T-helper 1 cell treated with Interleukin-12 subunit alpha and Interleukin-12 subunit beta and Interleukin-4 antibody, amounts not matched to agents 30 ng/mL and 1 ng/mL, for 36 hours (primary cell): ENCODE measurements around the gene GOLPH3L. TPM values are rescaled to one million over a fixed set of nuclear protein-coding genes. Genes with fewer than 3 reads are reported as not detected.
"Not testable (repeated sequence)": the region's sequence is repeated elsewhere in the genome, so short reads cannot be mapped to it uniquely, and the experiment has no call there.

Experiments
- intact Hi-C: fragments of 100-400 bp; cut with micrococcal nuclease; formaldehyde crosslinking; loops from one replicate; pipeline ENCODE4 v1.15.1; 2024
- total RNA-seq: library from RNA; stranded (reverse); gene quantifications from 2 replicates; pipeline ENCODE4 v1.2.3, GENCODE V29; 2022

GOLPH3L gene
- 19.3 and 24.7 TPM in 2 replicates for total RNA-seq

DNA sequence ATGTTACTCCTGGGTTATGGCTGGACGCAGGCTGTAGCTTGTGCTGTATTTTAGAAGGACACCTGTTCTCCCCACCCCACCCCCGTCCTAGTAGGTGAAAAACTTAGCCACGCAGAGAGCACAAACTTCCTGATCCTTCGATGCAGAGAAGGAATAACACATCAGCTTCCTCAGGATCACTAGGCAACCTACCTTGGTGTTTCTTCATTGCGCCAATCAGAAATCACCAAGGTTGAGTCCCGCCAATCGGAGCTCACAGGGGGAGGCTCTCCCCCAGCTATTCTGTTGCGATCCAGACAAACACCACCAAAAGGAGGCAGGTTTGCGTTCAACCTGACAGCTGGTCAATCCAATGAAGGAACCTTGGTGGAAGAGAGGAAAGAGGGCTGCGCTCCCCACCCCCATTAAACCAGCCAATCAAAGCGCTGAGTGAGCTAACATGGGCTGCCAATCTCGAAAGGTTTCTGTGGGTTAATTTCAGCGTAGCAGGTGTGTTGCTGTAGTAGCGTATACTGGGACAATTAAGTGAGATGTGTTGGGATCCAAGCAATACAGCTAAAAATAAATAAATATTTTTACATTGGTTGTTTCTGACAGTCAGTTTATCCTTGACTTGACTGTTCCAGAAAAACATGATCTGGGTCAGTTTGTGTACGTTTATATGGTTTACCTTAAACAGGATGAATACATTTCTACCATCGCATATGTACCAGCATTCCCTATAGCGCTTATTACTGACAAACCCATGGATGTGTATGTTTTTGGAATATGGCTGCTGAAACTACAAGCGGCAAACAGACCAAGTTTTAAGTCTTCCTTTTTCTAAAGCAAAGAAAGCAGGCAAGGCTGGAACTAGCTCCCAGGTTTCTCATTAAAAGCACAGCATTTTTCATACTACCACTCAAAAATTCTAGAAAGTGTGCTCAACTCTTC, at the start of gene GOLPH3L:
TSS of gene GOLPH3L (minus strand) at position 160 of the 933 bp plus-strand sequence. CDS start 2,316 bp downstream, outside the sequence.
- intact Hi-C loops: loop anchor here (1.0 to 5.0 kb wide), 14 partner anchors 68 to 560 kb away; partner anchors contain the start of genes ARNT, CDC42SE1, CTSS and ENSA

DNA sequence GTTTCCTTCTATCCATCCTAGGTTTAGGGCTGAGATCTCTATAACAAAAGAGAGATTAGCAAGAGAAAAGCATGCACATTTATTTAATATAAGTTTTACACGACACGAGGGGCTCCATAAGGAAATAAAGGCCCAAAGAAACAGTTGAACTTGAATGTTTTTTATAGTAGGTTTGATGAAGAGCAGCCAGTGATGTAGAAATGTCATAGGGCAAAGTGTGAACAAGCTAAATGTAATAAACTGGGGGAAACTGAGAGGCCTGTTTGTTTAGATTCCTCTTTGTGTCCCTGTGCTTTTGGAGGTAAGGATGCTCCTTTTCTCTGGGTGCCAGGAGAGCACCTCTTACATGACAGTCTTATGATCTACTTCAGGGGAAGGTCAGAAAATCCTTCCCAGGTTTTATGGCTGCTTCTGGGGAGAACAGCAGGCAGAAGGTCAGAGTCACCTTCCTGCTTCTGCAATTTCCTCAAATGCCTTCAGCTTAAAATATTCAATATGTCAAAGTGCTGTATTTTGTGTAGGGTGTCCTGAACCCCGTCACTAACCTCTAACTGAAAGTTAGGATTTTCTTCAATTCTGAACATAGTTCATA, 33.3 kb upstream of the GOLPH3L start:
- intact Hi-C loops: no loop called here

DNA sequence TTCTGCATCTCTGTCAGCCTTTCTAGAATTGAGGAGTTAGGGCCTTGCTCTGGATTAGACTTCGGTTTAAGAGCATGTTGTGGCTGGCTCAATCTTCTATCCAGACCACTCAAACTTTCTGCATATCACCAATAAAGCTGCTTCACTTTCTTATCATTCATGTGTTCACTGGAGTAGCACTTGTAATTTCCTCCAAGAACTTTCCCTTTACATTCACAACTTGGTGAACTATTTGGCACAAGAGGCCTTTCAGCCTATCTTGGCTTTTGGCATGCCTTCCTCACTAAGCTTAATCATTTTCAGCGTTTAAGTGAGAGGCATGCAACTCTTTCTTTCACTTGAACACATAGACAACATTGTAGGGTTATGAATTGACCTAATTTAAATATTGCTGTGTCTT, 27.4 kb upstream of the GOLPH3L start:
- intact Hi-C loops: no loop called here

DNA sequence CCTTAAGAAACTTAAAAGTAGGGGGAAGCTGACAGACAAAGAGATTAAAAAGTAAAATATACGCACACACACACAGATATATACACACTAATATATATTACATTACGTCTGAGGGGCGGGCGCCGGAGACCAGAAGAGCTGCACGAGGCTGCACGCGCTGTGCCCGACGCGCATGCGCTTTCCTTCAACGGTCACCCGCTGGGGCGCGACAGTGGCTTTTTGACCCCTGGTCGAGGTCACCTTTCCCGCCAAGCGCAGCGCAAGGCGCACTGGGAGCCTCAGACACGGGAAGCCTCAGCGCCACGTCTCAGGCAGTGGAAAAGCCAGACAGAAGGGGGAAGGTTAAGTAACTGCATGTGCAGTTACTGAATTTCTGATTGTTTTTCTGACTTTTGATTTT, 23.7 kb upstream of the GOLPH3L start, which contains the start of gene HORMAD1:
TSS of gene HORMAD1 (minus strand) at position 193 of the 400 bp plus-strand sequence. CDS start 1,390 bp downstream, outside the sequence.
- intact Hi-C loops: no loop called here

DNA sequence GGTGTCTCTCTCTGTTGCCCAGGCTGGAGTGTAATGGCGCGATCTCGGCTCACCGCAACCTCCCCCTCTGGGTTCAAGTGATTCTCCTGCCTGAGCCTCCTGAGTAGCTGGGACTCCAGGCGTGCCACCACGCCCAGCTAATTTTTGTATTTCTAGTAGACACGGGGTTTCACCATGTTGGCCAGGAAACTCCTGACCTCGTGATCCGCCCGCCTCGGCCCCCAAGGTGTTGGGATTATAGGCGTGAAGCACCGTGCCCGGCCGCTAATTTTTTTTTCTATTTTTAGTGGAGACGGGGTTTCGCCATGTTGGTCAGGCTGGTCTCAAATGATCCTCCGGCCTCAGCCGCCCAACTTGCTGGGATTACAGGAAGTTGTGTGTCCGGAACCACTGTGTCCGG, 23.1 kb upstream of the GOLPH3L start:
- intact Hi-C loops: no loop called here

DNA sequence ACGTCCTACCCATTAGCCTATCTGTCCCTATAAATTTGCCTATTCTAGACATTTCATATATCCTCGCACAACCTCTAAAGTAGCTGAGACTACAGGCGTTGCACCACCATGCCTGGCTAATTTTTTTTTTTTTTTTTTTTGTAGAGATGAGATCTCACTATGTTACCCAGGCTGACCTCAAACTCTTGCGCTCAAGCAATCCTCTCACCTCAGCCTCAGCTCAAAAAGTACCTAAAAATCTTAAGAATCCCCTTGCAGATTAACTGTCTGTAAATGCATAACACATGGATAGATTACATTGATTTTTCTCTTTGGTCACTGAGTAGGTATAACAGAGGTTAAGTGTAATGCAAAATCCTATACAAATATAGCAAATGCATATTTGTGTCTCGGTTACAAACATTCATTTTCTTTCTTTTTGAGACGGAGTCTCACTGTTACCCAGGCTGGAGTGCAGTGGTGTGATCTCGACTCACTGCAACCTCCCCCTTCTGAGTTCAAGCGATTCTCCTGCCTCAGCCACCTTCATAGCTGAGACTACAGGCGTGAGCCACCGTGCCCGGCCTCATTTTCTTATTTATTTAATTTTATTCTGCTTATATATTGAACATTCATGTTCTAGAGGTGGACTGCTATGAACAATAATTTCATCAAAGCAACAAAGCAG, 21.4 kb upstream of the GOLPH3L start:
- intact Hi-C loops: no loop called here

DNA sequence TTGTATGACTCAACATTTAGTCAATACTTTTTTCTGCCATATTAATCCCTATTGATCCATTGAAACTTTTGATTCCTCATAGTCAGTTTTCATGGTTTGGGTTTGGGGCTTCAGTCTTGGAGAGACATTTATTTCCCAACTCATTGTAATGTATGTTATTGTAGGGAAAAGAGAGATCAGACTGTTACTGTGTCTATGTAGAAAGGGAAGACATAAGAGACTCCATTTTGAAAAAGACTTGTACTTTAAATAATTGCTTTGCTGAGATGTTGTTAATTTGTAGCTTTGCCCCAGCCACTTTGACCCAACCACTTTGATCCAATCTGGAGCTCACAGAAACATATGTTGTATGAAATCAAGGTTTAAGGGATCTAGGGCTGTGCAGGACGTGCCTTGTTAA, 12.1 kb upstream of the GOLPH3L start:
- intact Hi-C loops: not testable (repeated sequence)

DNA sequence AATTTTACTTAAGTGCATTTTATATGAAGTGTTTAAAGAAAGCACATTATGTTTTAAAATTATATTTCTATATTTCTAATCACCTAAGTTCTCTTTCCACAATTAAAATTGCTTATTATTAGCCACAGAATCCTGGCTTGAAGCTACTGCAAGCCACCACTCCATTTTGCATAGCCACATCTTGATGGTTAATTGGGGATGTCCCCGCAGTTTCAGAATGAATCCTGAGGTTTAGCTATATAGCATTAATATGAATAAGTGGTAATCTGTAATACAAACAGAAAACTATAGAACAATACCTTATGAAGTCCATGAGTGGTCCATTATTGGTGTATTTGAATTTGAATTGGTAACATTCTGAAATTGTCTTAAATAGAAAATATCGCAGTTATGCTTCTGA, 11.6 kb upstream of the GOLPH3L start:
- intact Hi-C loops: no loop called here

DNA sequence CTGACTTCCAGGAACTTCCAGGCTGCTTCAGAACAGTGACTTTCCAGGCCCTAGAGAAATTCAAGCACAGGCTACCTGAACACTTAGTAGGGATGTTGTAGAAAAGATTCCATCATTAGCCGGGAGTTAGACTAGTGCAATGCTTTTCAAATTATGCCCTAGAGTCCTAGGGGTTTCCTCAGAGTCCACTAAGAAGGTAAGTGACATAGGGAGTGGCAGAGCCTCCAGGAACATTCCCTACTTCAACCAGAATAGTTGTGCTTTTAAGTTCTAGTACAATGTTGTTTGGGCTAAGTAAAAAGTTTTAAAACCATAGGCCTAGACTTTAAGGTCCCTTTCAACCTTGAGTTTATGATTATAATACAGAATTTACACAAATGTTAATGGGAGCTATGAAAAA, 9.1 kb upstream of the GOLPH3L start:
- intact Hi-C loops: no loop called here

DNA sequence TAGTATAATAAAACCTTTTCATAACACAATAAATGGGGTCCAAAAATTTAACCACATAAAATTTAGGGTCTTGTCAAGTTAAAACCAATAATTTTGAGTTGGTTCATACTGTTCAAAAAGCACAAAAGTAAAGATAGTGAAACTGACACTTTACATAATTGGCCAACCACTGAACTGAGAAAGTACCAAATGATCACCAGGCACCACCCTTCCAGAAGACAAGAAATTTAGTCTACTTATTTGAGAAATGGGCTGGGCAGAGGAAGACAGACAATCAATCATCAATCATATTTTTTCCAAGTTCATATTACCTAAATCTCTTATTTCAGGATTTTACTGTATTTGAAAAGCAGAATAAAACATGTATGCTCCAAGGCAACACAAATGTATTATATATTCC, 6.5 kb upstream of the GOLPH3L start:
- intact Hi-C loops: no loop called here

DNA sequence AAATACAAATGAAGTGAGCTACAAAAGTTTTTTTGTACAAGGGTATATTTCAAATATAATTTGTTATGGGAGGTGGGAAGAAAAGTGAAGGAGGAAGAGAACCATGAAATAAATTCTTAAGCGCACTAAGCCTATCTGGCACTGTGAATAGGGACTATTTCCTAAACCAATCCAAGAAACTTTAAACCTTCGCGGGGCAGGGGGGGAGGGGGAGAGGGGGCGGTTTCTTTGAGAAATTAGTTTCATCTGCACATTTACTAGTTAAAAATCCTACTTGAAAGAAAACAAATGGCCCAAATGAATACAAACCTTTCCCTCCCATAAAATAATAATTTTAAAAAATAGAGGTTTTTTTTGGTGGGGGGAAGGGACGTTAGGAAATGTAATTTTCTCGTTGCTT, 364 bp downstream of the GOLPH3L start:
- intact Hi-C loops: loop anchor here (2.0 to 5.0 kb wide), 5 partner anchors 84 to 561 kb away; partner anchors contain the start of genes CDC42SE1, PRUNE1 and RPRD2

DNA sequence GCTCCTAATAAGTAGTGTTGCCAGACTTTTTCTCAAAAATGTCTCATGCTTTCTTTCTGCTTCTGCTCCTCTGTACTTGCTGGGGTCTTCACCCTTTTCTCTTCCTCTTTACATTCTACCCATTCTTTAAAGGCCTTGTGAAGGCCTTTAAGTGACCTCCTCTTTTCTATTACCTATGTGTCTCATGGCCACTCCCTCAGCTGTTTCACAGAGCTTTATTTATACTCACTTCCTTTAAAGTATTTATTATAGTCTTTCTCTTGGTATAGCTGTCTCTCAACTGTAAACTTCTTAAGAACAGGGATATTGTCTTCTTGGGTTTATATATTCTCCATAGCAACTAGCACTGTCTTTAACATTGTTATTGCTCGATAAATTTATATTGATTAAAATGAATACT, 792 bp downstream of the GOLPH3L start:
- intact Hi-C loops: loop anchor here (2.0 to 5.0 kb wide), 5 partner anchors 84 to 561 kb away; partner anchors contain the start of genes CDC42SE1, PRUNE1 and RPRD2

DNA sequence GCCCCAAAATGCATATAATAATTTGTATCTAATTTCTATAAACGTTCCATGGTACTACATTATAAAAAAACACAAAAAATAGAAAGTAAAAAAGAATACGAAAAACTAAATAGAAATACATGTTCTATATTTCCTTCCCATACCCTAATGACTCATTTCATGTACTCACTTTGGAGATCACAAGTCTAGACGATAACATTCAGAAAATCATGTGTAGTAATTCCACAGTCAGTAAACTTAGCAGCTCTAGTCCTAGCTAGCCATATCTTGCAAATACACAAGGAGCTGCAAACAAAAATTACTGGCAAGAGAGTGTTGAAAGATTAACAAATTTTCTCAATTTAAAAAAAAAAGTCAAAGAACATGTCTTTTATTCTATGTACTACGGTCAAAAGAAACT, 1.4 kb downstream of the GOLPH3L start:
- intact Hi-C loops: loop anchor here (5.0 kb wide), 4 partner anchors 83 to 562 kb away; partner anchors contain the start of genes CDC42SE1 and RPRD2

DNA sequence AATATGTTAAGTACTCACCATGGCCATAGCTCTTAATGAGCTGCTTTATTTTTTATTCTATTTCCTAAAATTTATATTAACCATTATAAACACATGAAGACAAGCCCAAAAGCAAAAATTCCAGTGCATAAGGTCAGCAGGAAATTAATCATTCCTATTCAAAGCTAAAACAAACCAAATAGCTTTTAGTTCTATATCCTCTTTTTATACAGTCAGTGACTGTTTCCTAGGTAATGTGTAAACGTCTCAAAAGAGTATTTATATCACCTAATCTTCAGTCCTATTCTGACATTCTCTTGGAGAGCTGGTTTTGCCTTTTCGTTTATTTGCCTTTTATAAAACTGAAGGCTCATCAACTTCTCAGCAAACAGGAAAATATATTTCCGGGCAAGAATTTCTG, 4.2 kb downstream of the GOLPH3L start:
- intact Hi-C loops: no loop called here

DNA sequence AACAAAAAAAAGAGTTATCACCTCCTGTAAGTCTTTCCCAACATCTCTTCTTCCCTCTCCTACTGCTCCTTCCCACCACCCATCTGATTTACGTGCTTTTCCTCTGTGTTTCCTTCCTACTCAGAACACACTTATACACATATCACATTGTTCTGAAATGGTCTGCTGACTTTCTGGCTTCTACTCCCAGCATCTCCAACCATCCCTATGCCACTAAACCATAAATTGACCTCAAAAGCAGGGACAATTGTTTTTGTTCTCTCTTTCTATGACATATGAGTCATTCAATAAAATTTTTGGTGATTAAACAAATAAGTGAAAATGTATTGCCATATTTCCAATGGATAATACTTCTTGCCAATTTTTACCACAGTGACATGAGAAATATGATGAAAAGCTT, 8.2 kb downstream of the GOLPH3L start:
- intact Hi-C loops: no loop called here

DNA sequence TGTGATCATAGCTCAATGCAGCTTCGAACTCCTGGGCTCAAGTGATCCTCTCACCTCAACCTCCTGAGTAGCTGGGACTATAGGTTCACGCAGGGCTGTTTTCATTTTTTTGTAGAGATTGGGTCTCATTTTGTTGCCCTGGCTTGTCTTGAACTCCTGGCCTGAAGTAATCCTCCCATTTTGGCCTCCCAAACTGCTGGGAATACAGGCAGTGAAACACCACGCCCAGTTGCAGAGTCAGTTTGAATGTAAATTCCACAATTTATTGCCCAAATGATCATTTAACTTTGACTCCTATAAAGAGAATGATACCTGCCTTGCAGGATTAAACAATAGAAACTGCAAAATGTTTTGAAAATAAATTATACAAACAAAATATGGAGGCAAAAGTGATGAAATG, 10.7 kb downstream of the GOLPH3L start:
- intact Hi-C loops: no loop called here

DNA sequence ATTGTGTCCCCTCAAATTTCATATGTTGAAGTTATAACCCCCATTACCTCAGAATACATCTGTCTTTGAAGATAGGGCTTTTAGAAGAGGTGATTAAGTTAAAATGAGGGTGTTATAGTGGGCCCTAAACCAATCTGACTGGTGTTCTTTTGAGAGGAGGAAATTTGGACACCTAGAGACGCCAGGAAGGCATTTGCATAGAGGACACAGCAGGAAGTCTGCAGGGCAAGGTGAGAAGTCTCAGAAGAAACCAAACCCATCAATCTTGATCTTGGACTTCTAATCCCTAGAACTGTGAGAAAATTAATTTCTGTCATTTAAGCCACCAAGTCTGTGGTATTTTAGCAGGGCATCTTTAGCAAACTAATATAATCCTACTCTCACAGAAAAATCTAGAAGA, 13.0 kb downstream of the GOLPH3L start:
- intact Hi-C loops: no loop called here

DNA sequence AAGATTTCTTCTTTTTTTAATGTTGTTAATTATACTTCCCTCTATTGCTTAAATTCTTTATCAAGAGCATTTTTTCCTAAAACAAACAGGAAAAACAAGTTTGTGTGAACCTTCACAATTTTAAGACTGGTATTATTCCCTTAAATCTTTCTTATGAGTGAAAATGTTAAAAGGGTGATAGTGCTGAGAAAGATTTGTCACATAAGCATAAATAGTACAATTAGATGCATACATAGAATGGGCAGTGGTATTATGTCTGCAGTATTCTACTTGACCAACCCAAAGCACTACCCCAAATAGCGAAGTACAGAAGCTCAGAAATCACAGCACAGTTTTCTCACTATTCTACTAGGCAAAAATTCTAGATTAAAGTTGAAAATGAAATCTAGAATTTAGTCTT, 18.0 kb downstream of the GOLPH3L start:
- intact Hi-C loops: no loop called here

DNA sequence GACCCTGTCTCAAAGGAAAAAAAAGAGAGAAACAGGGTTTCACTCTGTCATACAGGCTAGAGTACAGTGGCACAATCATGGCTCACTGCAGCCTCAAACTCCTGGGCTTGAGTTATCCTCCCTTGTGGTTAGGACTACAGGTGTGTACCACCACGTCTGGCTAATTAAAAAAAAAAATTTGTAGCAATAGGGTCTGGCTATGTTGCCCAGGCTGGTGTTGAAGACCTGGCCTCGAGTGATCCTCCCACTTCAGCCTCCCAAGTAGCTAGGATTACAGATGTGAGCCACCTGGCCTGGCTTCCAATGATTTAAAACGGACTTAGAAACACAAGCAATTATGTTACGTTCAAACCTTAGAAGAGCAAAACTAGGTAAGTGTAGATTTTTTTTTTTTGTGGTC, 22.1 kb downstream of the GOLPH3L start:
- intact Hi-C loops: no loop called here

DNA sequence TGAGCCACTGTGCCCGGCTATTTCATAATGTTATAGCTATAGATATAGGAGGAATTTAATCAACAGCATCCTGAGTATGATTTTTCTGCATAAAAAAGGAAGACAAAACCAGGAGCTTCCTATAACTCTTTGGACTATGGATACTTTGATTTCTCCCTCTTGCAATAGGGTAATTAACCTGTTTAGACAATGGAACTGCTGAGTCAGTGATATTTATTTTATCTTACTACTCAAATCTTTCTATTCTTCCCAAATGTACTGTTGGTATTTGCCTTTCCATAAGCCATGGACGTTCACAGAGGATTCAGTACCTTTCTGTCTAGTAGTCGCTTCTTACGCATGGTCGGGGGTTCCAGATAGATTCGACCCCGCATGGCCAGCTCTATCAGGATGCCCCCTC, 33.6 kb downstream of the GOLPH3L start:
- intact Hi-C loops: no loop called here

DNA sequence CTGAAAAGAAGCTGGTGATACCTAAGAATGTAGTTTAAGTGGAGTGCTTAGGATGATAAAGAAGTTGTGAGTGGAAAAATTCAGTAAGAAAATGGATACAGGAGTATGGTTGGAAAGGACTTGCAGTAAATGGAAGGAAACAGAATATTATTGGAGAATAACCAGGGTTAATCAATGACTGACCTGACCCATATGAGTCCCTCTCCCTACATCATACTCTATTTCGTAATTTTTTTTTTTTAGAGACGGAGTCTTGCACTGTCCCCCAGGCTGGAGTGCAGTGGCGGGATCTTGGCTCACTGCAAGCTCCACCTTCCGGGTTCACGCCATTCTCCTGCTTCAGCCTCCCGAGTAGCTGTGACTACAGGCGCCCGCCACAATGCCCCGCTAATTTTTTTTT, 34.1 kb downstream of the GOLPH3L start:
- intact Hi-C loops: no loop called here

DNA sequence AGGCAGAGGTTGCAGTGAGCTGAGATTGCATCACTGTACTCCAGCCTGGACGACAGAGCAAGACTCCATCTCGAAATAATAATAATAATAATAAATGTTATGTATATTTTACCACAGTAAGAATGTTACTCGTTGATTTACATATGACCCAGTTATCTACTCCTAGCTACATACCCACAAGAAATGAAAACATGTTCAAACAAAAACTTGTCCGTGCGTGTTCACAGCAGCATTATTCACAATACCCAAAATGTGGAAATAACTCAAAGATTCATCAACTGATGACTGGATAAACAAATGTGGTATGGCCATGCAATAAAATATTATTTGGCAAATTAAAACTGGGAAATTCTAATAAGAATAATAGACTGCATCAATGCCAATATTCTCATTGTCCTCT, 35.8 kb downstream of the GOLPH3L start:
- intact Hi-C loops: no loop called here
